LoVo (cell line): ENCODE measurements around the gene LAMC1.

Experiments
- DNase-seq: peaks from one replicate; pipeline ENCODE4 v3.0.0-alpha.2; 2016; ENCODE audit warnings: low spot score

The LAMC1 gene

GRCh38 chr1:183106746-183107145 is 83.5 kb downstream of the LAMC1 start:
- DNase-seq, result no peak

DNA sequence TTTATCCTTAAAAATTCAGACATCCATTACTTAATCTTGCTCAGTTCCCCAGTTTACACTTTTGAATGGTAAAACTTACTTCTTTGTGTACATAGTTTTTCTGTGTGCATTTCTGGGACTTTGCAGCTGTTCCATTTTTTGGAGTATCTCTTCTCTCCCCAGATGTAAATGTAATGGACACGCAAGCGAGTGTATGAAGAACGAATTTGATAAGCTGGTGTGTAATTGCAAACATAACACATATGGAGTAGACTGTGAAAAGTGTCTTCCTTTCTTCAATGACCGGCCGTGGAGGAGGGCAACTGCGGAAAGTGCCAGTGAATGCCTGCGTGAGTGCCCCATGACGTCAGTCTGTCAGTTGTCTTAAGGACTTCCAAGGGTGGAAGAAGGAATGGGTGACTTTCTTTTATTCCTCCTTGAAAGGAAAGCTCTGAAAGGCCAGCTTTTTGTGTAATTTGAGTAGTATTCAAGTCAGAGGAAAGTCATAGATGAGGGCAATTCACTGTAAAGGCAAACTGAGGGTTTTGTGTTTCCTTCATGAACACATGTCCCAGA is 87.2 kb downstream of the LAMC1 start:
- DNase-seq, result no peak

- DNase-seq, result no peak
Observed at GRCh38 chr1:183114441-183114840, 91.2 kb downstream of the LAMC1 start.

DNA sequence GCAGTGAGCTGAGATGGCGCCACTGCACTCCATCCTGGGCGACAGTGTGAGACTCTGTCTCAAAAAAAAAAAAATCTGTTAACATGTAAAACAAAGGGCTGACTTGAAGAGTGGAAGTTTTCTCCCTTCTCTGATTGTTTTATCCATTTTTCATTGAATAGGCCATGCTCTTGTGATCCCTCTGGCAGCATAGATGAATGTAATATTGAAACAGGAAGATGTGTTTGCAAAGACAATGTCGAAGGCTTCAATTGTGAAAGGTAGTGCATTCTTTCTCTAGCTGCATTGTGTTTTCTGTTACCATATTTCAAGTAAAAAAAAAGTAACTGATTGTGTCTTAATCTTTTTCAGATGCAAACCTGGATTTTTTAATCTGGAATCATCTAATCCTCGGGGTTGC is 93.2 kb downstream of the LAMC1 start:
- DNase-seq, result no peak

DNA sequence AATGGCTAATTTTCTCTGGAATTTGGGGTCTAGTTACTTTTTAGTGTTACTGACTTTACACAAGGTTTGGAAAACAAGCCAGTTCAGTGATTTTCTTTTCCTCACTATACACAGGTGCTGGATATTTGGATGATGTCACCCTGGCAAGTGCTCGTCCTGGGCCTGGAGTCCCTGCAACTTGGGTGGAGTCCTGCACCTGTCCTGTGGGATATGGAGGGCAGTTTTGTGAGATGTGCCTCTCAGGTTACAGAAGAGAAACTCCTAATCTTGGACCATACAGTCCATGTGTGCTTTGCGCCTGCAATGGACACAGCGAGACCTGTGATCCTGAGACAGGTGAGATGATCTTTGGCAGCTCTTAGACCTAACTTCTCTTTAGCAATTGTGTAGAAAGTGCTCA is 98.4 kb downstream of the LAMC1 start:
- no peak for DNase-seq

- DNase-seq, result no peak
Observed at GRCh38 chr1:183124259-183124658, 101.0 kb downstream of the LAMC1 start.

GRCh38 chr1:183125279-183125999 is 102.2 kb downstream of the LAMC1 start:
- DNase-seq, result no peak

DNA sequence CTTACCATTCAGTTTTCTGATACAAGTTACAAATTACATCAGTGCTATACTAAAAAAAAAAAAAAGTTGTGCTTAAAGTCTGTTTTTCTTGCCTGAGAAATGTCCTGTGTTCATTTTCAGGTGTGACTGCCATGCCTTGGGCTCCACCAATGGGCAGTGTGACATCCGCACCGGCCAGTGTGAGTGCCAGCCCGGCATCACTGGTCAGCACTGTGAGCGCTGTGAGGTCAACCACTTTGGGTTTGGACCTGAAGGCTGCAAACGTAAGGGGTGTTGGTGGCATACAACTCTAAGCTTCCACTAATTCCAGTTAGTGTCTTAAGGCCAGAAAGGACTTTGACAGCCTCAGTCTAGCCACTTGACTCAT is 102.8 kb downstream of the LAMC1 start:
- DNase-seq, result no peak

DNA sequence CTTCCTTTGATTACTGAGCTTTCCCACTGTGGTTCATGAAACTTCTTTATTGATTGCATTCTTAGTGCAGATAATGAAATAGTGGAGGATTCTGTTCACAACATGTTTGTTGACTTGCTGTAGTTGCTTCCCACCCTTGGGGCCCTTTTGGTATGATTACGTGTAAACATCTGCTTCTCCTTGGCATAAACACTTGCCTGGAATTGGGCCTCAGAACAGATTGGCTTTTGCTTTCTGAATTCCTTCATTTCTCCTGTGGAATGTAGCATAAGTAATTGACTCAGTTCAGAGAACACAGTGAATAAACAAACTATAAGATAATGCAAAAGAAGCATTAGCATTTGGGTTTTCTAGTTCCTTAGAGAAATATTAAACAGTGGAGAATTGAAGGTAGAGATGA is 103.3 kb downstream of the LAMC1 start:
- no peak for DNase-seq

DNA sequence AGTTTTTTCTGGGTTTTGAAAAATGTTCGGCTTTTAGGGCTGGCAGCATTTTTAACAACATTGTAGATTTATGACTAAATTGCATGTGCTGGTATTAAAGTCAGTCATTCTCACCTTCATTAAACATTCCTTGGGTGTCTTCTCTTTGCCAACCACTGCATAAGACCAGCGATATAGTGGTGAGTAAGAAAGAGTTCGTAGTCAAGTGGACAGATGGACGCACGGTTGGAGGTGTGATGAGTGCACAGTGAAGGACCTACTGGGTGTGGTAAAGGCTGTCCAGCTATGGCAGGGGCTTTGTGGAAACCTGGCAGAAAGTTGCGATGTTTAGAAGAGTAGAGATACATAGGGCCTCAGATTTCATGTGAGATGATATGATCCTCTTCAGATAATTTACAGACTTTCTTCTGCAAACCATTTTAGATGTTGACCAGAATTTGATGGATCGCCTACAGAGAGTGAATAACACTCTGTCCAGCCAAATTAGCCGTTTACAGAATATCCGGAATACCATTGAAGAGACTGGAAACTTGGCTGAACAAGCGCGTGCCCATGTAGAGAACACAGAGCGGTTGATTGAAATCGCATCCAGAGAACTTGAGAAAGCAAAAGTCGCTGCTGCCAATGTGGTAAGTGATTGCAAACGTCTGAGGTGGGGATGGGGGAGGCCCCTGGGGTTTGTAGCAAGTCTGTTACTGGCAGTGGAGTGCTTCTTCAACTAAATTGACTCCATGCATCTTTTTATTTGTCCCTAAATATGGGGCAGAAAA is 106.9 kb downstream of the LAMC1 start:
- DNase-seq, result no peak

- DNase-seq, result no peak
Observed at GRCh38 chr1:183131166-183131565, 107.9 kb downstream of the LAMC1 start.

GRCh38 chr1:183135336-183135735 is 112.1 kb downstream of the LAMC1 start:
- DNase-seq, result no peak

DNA sequence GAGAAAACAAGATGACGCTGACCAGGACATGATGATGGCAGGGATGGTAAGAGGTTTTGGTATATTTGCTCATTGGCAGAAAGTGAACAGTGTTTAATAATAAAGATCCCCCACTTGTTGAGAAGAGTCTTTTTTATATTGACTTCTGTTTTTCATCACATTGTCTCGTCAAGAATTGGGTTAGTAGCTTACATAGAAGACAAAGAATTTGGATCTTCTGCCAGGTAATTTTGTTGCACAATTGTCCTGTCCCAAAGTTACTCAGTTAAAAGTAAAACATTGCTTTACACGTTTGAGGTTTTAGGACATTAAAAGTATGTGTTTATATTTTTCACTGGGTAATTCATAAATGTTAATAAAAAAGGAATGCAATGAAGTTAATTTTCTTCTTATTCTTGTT is 114.6 kb downstream of the LAMC1 start:
- DNase-seq, result no peak

GRCh38 chr1:183138301-183138700 is 115.1 kb downstream of the LAMC1 start:
- no peak for DNase-seq

DNA sequence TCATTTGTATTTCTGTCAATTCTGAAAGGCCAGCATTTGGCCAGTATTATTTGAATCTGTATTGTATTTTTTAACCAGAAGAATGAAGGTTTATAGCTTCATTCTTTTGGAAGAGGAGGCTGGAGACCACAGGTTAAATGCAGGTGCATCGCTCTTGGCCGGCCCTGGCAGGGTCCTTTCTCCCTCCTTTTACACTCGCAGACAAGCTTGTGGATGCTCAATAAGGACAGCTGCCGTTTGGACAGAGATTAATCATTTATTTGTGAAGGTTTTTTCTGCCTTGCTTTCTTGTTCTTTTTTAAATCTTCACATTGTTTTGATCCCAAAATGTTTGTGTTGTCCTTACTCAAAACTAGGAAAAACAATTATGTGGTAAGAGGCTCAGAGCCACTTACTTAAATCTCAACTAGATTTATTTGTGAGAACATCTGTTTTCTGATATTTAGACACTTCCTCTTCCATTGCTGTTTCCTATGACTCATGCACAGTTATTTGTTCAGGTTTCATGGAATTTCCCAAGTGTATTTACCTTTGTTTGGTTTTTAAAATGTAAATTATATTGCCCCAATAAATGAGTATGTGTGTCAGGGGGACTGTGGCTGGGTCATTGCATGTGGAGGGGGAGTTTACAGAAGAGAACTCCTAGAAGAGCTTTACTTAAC is 116.2 kb downstream of the LAMC1 start:
- peak; percentile 73 for DNase-seq

DNA sequence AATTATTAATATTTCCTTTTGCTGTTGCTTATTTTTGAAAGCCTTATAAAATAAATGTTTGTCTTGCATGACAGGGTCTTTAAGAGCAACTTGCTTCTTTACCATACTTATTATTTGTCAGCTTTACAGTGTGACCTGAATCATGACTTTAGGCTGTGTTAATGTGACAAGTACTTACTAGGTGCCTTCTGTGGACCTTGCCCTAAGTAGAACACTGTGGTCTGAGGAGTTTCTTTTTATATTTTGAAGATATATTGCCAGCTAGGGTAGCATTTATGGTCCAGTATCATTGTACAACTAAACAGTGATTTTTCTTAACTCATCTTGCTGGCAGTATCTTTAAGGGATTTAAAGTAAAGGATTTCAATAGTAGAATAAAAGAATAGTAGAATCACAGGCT is 117.4 kb downstream of the LAMC1 start:
- DNase-seq, result no peak

DNA sequence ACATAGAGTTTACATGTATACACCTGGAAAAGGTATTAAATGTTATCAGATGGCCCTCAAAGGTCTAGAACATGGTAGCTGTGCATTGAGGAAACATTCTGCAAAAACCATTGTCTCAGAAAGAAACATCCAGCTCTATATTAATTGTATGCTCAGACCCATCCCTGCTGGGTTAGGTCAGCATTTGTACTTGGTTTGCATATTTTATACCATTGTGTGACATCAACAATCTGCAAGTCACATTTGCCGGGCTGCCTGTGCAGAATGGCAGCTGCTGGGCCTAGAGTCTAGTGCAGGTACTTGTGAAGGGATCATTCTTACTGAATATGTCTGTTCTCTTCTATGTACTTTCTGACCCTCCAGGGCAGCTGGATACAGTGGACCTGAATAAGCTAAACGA is 119.0 kb downstream of the LAMC1 start:
- DNase-seq, result no peak

DNA sequence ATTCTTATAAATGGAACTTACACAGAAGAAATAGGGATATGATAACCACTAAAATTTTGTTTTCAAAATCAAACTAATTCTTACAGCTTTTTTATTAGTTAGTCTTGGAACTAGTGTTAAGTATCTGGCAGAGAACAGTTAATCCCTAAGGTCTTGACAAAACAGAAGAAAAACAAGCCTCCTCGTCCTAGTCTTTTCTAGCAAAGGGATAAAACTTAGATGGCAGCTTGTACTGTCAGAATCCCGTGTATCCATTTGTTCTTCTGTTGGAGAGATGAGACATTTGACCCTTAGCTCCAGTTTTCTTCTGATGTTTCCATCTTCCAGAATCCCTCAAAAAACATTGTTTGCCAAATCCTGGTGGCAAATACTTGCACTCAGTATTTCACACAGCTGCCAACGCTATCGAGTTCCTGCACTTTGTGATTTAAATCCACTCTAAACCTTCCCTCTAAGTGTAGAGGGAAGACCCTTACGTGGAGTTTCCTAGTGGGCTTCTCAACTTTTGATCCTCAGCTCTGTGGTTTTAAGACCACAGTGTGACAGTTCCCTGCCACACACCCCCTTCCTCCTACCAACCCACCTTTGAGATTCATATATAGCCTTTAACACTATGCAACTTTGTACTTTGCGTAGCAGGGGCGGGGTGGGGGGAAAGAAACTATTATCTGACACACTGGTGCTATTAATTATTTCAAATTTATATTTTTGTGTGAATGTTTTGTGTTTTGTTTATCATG is 120.5 kb downstream of the LAMC1 start:
- DNase-seq, result no peak

- DNase-seq, result no peak
Observed at GRCh38 chr1:183144752-183145151, 121.5 kb downstream of the LAMC1 start.

- DNase-seq, result no peak
Observed at GRCh38 chr1:183147735-183148134, 124.5 kb downstream of the LAMC1 start.

DNA sequence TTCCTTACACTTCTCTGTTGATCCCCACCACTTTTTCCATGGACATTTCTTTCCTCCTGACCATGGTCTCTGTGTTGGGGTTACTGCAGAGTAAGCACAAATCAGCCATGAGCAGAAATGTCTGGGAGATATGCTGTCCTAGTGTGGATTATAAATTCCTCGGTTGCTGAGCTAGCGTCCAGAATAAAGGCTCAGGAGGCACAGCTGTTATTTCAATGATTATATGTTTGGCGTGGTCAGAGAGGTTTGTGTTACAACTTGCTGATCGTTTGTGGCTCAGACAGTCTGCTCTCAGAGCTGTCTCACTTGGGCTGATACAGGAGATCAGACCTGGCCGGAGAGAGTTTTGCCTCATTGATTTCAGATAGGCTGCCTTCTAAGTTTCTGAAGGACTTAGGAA is 125.4 kb downstream of the LAMC1 start:
- no peak for DNase-seq

- DNase-seq, result no peak
Observed at GRCh38 chr1:183149273-183149672, 126.1 kb downstream of the LAMC1 start.
